ENCODE results near the gene HMGCL. TPM values are rescaled to one million over a fixed set of nuclear protein-coding genes. Genes with fewer than 3 reads are reported as not detected.

HMGCL gene
- total RNA-seq, 1 experiment from 2014 or later, result 30.8 TPM

- Histone ChIP-seq H3K9me3 (ENCODE audit: control insufficient read depth, insufficient read depth, low read depth, low read length) (no peaks in the 10 kb centered on the region), H3K36me3 (ENCODE audit: control insufficient read depth, insufficient read depth, low read length) (peaks cover 10% of the 10 kb centered on the region), H3K27me3 (ENCODE audit: control insufficient read depth, insufficient read depth, low read length) (no peaks in the 10 kb centered on the region), H3K4me1 (ENCODE audit: control insufficient read depth, insufficient read depth, low read length) (peaks cover 12% of the 10 kb centered on the region), H3K27ac (ENCODE audit: low read length) (peak overlapping the region; percentile 82; the same call in 1 of the 2 replicates), H3K4me3 (ENCODE audit: low read depth in 2 of 2, low read length in 2 of 2) (peak overlapping the region; percentile 82 to 84; a peak in 3 of 4 replicates)
- no peak for ATAC-seq
- CTCF ChIA-PET, result no interaction called here
- intact Hi-C loops (cut with micrococcal nuclease; ENCODE audit: unreplicated experiment), result no loop called here
- in situ Hi-C loops (cut with HindIII; ENCODE audit: low pct_unique_long_range_greater_than_20kb, low sequenced_read_pairs), result no loop called here
- POLR2A ChIA-PET, result interaction anchor here (0.7 to 3.4 kb wide), 3 partner anchors 11 to 106 kb away, joined by 5 to 12 read pairs (median 5); partner anchors contain the start of gene LYPLA2
- no peak for DNase-seq (ENCODE audit: low read depth, low spot score)
- TF ChIP-seq REST (IDR thresholded peaks at IDR 0.05; ENCODE audit: insufficient read depth in 1 of 2, low read depth in 2 of 2, low read length in 1 of 2), result no peak
- no TSS peak for BruUV-seq (replicated peaks)
Observed at GRCh38 chr1:23779826-23780371, 45.3 kb downstream of the HMGCL start.

GRCh38 chr1:23777979-23778814 lies 47.0 kb downstream of the HMGCL start, which contains the start of gene PITHD1:
TSS of gene PITHD1 (plus strand) at chr1:23778418. CDS start at chr1:23778516, 98 bp downstream.
- intact Hi-C loops (cut with micrococcal nuclease; ENCODE audit: unreplicated experiment) (no loop called here), in situ Hi-C loops (cut with HindIII; ENCODE audit: low pct_unique_long_range_greater_than_20kb, low sequenced_read_pairs) (no loop called here)
- Histone ChIP-seq H3K4me1 (ENCODE audit: control insufficient read depth, insufficient read depth, low read length) (peaks cover 12% of the 10 kb centered on the region), H3K27me3 (ENCODE audit: control insufficient read depth, insufficient read depth, low read length) (no peaks in the 10 kb centered on the region), H3K9me3 (ENCODE audit: control insufficient read depth, insufficient read depth, low read depth, low read length) (no peaks in the 10 kb centered on the region), H3K4me3 (ENCODE audit: low read depth in 2 of 2, low read length in 2 of 2) (peak within 1 kb of the TSS; percentile 82 to 84), H3K27ac (ENCODE audit: low read length) (peak within 1 kb of the TSS; percentile 91), H3K36me3 (ENCODE audit: control insufficient read depth, insufficient read depth, low read length) (peaks cover 7% of the 10 kb centered on the region; the same call in 1 of the 2 replicates)
- ChIA-PET CTCF (interaction anchor here (0.5 to 1.2 kb wide), 6 partner anchors 18 to 333 kb away, joined by 3 to 6 read pairs (median 5); no protein-coding TSS in a partner anchor), POLR2A (interaction anchor here (0.6 to 3.4 kb wide), 5 partner anchors 13 to 27 kb away, joined by 3 to 12 read pairs (median 8); partner anchors contain the start of gene LYPLA2)
- peak; percentile 95 for ATAC-seq
- TF ChIP-seq SIN3A (IDR thresholded peaks at IDR 0.05; ENCODE audit: borderline replicate concordance, insufficient read depth, low read depth, low read length) (peak; percentile 80; the same call in 1 of the 2 replicates), TCF7L2 (IDR thresholded peaks at IDR 0.05; ENCODE audit: low read depth, low read length) (no peak), POLR2AphosphoS5 (IDR thresholded peaks at IDR 0.05; ENCODE audit: low read depth, low read length) (peak; percentile 81), CTCF (IDR thresholded peaks at IDR 0.05) (no peak)
- no TSS peak for BruUV-seq (replicated peaks)
- no peak for DNase-seq (ENCODE audit: low read depth, low spot score)
